ENCODE data around the gene NOCT.
"Not testable (repeated sequence)": the region's sequence is repeated elsewhere in the genome, so short reads cannot be mapped to it uniquely, and the experiment has no call there.

NOCT gene

DNA sequence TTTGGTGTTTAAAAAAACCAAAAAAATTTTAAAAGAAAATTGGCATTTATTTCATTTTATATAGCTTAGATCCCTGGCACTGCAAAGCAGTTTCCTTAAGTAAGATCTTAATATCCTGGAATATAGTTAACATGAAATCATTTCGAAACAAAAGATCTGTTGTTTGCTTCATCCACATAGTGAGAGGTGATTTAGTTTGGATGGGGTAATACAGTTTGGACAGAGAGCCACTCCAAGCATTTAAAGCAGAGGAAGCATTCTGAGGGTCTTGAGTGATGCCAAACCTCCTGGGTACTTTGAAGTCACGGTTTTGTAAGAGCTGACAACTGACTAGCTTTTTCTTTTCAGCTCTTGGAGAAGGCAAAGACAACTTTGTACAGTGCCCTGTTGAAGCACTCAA, 28.7 kb downstream of the NOCT start:
- no peak for DNase-seq (ENCODE audit: low read depth in 2 of 2, low spot score in 1 of 2)

DNA sequence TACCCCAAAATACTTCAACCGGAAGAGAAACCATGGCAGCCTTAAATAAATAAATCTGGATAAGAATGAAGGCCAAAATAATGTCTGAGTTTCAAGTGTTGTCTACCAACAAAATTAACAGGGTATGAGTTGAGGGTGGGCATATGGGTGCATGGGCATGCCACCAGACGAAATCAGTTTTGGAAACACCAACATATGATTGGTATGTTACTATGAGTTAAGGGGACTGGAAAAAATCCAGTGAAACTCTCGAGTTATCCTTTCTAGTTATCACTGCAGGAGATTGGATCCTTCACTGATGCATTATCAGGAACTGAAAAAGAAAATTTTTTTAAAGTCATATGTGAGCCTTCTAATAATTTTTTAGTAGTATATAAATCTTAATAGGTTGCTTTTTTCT, 32.4 kb downstream of the NOCT start:
- DNase-seq (ENCODE audit: low read depth in 2 of 2, low spot score in 1 of 2): no peak

DNA sequence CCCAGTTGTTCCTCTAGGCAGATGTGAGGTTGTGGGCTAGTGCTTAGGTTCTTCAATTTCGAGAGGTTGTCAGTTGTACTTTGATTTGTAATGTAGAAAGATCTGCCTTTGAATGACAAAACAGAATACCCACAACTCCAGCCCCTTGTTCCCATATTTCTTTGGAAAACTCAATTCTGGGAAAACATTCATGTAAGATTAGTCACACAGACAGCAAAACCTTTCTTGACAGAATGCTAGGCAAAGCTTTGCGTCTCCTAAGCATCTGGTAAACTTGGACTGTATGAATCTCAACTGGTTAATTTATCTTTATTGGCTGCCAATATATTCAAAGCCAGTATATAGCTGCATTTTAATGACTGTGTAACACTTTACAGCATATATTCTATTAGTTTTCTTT, 34.9 kb downstream of the NOCT start:
- DNase-seq (ENCODE audit: low read depth in 2 of 2, low spot score in 1 of 2): no peak

DNA sequence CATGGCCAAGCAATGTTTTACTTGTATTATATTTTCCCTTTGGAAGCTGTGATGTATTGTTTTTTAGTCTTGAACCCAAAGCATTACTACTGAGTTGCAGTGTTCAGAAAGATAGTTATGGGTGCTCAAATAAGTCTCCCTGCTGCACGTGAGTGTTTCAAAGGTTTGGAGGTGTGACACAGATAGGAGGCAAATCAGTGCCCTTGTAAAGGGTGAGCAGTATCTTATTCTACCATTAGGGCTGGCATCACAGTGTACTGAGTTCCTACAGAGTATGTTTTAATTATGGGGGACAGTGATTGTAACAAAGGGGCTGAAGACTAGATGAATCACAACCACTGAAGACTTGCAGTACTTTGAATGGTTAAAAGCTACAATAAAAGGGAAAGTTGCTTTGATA, 38.3 kb downstream of the NOCT start:
- no peak for DNase-seq (ENCODE audit: low read depth in 2 of 2, low spot score in 1 of 2)

DNA sequence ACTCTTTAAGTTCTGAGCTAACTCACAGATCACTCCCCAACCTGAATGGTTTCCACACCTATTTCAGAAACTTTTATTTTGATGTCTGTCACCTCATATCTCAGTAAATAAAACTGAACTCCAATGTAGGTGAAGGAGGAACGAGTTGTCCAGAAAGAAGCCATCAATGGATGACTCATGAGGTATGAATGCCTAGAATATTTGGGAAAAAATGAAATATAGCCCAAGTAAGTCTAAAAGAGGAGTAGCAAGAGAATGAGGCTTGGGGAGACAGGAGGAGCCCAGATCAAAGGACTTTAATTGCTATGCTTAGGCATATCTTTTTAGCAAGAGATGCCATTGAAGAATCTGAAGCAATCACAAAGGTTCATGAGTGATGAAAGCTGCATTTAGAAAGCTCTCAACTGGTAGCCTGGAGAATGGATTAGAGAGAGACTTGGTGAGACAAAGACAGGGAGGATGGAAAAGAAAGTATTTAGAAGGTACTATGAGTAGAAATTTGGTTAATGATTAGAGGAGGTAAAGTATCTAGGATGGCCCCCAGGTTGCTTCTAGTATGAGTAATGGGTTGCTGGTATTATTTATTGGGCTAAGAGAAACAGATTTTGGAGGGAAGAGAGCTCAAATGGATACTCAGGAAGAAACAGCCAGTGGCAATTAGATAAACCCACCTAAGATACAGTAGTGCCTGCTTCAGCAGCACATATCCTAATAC, 39.4 kb downstream of the NOCT start:
- DNase-seq (ENCODE audit: low read depth in 2 of 2, low spot score in 1 of 2): no peak

DNA sequence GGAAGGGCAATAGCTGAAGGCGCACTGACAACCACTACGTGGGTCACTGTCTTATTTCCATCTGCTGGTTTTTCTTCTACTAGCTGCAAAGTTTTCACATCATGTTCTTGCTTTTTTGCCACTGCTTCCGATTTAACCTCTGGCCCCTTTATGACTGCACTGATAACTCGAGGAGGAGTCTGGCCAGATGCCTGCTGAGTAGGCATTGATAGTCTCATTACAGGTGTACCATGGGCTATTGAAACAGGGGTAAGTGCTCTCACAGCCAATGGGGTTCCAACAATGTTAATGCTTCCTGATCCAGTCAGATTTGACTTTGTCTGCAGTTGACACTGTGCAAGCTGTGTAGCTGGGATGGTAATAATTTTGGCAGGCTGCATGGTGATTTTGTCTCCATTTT, 43.4 kb downstream of the NOCT start:
- not testable (repeated sequence) for DNase-seq (ENCODE audit: low read depth in 2 of 2, low spot score in 1 of 2)

DNA sequence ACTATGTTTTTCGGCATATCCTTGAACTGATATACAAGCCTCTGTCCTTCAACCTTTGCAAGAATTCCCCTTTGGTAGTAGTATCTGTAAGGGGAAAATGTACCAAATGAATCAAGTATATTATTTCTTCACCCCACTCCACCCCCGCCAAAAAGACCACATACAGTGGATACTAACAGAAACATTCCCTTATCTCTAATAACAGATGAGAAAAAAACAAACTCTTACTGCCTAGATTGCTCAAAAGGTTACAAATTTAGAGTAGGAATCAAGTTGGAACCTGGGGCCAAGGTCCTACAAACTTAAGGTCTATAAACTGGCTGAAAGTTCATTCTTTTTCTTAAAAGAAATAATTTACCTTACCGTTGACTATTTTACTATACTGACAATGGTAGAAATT, 45.0 kb downstream of the NOCT start:
- DNase-seq (ENCODE audit: low read depth in 2 of 2, low spot score in 1 of 2): no peak

DNA sequence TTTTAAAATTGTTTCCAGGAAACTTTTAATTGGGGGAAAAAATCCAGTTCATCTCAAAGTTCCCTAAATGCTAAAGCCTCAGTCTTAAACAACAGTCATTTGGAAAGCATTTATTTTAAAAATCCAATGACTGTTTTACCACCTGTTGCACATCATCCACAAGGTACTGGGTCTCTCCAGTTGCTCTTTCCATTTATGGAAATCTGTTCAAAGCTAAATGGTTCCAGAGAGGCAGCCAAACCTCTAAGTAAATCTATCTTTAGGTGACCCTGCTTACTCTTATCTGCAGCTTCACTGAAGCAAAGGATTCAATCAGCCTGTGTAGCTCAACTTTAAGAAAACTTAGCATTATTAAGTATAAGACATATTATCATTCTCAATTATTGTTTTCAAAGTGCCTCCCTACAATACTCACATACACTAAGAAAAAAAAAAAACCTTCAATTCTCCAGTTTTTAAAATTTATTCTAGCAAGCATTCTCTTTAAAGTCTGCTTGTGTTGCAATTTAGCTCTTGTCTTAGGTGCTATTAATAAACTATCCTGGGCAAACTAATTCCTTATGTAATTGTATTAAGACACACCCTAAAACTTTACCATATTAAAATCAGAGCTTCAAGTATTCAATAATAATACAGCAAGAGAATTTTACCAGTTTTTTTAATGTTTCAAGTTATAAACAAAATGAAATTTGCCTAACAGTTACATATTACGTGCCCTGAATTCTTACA, 60.6 kb downstream of the NOCT start:
- DNase-seq (ENCODE audit: low read depth in 2 of 2, low spot score in 1 of 2): no peak

DNA sequence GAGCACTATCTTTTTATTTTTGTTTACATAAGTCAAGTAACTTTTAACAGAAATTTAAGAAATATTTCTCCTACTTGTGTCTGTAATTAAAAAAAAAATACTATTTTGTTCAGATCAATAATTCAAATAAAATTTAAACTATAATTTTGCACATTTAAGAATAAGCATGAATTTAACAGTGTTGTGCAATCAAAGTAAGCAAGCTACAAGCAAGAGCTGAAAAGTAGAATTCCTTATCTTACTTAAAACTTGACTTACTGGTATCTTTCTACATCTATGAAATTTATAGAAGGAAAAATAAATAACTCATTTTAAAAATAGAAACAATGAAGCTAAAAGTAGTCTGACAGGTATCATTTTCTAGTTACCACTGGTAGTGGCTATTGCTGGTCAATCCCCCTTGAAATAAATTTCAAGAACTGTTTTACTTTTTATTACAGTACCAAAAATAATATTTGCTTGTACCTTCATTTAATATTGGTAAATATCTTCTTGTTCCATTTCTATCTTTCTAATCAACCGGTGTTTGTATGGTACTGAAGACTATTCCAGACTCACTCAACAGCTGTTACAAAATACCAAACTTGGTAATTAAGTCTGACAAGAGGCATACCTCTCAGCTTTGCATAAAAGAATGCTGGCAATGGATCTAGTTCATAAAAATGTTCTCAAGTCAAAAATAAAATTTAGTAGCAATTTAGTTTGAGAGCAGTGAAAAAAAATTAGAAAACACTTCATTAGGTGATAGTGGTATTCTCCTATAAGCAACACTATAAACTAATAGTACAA, 62.2 kb downstream of the NOCT start:
- no peak for DNase-seq (ENCODE audit: low read depth in 2 of 2, low spot score in 1 of 2)

DNA sequence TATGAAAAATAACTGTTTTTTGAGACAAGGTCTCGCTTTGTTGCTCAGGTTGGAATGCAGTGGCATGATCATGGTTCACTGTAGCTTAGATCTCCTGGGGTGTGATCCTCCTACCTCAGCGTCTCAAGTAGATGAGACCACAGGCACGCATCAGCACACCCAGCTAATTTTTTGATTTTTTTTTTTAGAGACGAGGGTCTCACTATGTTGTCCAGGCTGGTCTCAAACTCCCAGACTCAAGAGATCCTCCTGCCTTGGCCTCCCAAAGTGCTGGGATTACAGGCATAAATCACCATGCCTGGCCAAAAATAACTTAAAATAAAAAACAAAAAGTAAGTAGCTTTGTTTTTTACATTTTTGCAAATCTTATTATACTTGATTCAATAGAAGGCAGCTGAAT, 63.3 kb downstream of the NOCT start:
- DNase-seq (ENCODE audit: low read depth in 2 of 2, low spot score in 1 of 2): no peak

DNA sequence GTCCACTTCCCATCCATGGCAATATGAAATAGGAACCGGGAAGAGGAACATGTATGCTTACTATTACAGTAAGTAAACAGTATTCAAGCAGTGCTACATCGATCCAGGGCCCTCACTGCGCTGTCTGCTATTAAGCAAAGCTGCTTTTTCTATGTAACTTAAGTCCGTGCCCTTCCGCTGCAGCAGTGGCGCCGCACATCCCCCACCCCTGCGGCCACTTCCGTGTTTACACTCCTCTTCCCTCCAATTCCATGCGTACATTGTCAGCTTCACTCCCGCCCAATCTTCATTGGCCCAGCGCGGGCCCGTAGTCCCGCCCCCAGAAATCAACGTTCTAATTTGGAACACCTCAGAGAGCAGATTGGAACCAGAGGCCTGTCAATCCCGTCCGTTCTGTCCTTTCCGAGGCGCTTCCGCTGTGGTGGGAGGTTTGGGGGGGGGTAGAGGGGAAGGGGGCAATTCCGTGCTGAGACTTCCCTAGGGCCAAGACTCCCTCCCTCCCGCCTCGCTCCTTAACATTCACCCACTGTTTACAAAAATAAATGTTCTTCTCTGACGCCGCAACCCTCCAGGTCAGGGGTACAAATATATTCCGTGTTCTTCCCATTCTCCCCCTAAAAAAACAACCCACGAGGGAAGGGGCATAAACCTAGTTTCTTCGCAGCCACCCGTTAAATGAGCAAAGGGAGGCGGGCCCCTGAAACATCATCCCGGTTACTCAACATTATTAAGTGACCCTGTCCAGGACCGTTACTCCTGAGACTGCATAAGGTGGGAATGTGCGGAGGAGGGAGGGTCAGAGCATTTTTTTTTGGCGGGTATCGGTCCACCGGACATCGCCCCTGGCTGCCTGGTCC, 67.4 kb downstream of the NOCT start:
- DNase-seq (ENCODE audit: low read depth in 2 of 2, low spot score in 1 of 2): peak; percentile 70 to 78

DNA sequence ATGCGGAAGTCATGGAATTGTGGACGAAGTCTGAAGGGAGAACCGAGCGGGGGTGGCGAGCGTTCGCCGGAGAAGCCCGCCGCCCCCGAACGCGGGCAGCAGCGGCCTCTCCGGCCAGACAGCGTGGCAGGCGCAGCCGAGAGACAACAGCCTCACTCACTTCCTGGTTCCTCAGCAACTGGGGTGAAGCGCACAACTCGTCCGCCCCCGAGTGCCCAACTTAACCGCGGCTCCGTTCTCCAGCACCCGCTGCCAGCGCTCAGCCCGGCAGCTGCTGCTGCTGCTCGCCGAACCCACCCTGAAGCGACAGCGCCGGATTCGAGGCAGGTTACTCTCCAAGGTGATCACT, 68.0 kb downstream of the NOCT start:
- peak; percentile 32 for DNase-seq (ENCODE audit: low read depth in 2 of 2, low spot score in 1 of 2)

DNA sequence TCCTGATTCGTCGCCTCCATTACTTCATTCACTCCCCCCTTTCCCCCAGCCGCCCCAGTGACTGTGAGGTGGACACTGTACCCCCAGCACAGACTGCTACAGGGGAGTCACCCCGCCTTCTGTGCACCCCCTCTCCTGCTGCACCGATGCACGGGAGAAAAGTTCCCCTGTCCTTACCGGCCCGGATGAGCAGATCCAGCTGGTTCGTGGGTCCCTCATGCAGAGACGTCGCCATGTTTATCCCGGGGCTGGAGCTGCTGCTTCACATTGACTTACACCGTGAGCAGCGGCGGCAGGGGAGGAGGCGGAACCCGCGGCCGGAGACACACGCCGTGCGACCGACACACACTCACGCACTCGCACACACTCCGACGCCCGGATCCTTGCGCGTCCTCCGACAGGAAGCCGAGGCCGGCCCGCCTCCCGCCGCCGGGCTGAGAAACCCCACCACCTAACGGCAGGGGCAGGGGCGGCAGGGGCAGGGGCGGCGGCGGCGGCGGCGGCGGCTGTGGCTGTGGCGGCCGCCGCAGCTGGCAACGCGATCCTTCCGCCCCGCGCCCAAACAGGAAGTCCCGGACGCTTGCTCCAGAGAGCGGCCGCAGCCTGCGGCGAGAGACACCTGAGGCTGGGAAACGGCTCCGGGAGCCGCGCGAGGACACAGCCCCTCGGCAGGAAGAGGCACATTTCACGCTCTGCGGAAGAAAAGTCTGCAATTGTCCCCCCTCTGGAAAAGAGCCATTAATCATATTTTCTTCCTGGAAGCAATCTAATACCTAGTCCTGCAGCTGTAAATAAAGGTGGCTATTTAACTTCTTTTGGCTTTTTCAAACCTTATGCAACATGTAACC, 68.6 kb downstream of the NOCT start:
- peak; percentile 33 to 55 for DNase-seq (ENCODE audit: low read depth in 2 of 2, low spot score in 1 of 2)

DNA sequence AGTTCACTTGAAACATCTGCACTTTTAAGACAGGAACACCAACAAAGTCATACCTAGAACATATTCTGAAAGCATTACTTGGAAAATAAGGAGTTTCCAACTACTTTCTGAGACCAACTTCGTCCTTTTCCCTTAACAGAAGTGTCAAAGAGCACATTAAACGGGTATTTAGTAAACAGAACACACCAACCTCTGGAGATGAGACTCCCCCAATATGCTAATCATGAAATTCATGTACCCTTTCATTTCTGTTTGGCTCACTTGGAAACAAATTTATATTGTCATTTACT, 69.2 kb downstream of the NOCT start:
- no peak for DNase-seq (ENCODE audit: low read depth in 2 of 2, low spot score in 1 of 2)

DNA sequence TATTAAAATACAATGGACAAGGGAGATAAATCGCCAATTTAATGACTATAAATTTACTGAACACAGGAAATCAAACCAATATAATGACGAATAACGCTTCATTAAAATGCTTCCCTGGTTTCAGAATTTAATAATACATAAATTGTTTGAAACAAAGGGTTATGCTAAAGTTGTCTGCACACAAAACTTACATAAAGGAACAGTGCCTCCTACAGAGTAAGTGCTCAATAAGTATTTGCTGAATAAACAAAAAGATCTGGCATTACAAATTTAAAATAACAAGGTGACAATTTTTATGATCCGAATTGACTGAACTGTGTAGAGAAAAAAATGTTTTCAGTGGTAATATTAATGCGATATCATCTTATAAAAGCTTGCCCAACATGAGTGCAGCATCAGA, 69.6 kb downstream of the NOCT start:
- no peak for DNase-seq (ENCODE audit: low read depth in 2 of 2, low spot score in 1 of 2)

DNA sequence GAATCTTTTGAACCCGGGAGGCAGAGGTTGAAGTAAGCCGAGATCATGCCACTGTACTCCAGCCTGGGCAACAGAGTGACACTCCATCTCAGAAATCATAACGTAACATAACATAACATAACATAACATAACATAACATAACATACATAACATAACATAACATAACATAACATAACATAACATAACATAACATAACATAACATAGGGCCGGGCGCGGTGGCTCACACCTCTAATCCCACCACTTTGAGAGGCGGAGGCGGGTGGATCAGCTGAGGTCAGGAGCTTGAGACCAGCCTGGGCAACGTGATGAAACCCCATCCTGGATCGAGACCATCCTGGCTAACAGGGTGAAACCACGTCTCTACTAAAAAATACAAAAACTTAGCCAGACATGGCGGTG, 76.7 kb downstream of the NOCT start:
- DNase-seq (ENCODE audit: low read depth in 2 of 2, low spot score in 1 of 2): no peak

Data from stimulated activated CD8-positive, alpha-beta memory T cell treated with anti-CD3 and anti-CD28 coated beads, Interleukin-4, amount 100 ng/mL, for 4 hours (primary cell).